SIG-M5 treated with dmso at 0.1 percent for 504 hours (cell line): ENCODE results near the gene MLPH.

ENCODE experiments used
- DNase-seq: peaks from one replicate; lab custom pipeline; 2025; ENCODE audit not compliant: unreplicated experiment; lab: John Stamatoyannopoulos, UW

The MLPH gene

GRCh38 chr2:237486819-237487448 is at the start of gene MLPH:
Gene MLPH (plus strand): TSS chr2:237487251. CDS start chr2:237493427, 6,176 bp downstream.
- no peak for DNase-seq

DNA sequence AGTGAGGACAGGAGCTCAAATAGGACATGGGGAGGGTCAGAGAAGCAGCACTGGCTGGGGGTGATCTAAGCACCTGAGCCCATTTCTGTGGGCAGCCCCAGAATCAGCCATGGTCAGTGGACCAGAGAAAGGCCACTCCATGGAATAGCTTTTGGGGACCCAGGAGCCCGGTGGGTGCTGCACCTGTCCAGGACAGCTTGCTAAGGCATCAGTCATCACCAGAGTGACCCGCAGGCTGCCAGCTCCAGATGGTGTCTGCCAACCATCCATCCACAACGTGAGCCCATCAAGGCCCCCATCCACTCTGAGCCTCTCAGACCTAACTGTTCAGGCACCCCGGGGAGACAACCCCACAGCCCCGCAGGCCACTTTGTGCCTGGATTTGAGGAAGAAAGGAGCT is 49.5 kb upstream of the MLPH start:
- DNase-seq, result no peak

GRCh38 chr2:237438080-237438940 is 48.7 kb upstream of the MLPH start:
- DNase-seq, result no peak

DNA sequence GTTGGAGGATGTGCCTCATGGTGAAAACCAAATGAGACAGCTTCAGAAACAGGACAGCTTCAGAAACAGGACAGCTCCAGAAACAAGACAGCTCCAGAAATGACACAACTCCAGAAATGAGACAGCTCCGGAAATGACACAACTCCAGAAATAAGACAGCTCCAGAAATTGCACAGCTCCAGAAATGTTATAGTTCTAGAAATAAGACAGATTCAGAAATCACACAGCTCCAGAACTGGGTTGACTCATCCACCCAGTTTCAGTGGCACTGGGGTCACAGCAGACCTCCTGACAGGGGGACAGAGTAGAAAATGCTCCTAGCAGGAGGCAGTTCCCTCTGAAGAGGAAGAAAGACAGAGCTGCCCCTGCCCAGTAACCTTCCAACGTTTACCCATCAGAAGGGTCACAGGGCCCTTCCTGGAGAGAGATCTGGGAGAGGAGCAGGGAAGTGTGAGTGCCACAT is 46.2 kb upstream of the MLPH start:
- DNase-seq, result no peak

DNA sequence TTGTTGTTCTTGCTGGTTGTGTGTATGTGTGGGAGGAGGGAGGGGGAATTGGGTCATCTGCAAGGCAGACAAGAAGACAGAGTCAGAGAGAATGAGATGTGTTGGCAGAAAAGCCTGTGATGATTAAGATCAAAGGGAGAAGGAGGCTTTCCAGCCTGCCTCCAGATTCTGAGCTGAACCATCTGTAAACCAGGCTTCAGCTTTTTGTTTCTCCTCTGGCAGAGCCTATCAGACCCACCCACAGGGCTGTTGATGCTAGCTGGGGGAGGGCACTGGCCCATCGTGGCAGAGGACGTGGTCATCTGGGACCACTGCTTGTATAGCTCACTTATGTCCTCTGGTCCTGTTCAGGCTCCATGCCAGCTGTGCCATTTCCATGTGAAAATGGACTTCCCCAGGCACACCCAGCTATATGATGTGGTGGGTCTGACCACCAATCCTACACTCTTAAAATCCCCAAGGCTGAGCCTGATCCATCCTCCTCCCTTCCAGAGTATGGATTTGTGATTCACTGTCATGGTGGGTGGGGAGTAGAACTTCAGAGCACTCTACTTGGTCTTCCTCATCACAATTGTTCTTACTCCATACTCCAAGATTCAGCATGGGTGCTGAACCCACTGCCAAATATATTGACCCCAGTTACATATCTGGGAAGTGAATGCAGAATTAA is 45.3 kb upstream of the MLPH start:
- no peak for DNase-seq

DNA sequence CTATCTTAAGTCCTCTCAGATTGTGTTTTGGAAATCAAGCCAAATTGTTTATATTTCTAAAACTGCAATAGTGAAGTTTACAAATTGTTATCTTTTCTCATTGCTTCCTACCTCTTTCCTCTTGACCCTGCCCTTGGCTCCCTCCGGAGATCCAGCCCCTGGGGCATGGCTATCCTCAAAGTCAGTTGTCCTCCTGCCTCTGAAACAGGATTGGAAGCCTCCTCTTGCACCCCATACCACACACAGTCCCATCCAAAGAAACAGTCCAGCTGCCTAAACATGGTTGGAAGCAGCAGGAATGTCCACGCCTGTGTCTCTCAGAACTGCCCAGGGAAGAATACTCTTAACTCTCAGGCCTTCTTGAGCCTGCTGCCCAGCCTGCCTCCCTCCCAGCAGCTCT is 43.0 kb upstream of the MLPH start:
- no peak for DNase-seq

DNA sequence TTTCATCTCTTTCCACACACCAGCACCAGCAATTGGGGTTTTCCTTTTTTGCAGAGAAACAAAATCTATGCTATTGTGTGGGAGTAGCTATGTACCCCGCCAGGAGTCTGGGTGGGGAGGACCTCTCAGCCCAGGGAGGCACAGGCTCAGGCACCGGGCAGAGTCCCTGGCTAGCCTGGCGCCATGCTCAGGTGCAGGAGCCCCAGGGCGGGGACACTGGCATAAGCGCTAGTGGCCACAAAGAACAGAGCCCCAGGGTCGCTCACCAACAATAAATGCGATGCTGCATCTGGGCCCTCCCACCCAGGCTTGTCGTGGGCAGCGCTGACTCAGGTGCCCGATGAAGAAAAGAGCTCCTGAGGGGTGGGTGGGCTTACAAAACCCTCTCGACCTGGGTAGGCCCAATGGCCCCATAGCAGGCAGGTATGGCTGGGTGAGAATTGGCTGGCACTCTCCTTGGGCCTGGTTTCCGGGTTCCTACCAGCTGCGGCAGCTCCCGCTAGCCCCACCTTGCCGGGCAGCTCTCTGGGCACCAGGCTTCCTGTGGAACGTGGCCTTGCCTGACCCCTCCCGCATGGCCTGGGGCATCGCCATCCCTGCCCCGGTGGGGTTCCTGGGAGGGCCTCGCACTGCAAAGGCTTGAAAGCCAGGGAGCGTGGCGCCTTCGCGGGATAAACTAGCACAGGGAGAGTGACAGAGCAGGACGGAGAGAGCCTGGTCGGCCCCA is 41.3 kb upstream of the MLPH start:
- DNase-seq, result no peak

GRCh38 chr2:237446338-237446665 is 40.7 kb upstream of the MLPH start:
- no peak for DNase-seq

DNA sequence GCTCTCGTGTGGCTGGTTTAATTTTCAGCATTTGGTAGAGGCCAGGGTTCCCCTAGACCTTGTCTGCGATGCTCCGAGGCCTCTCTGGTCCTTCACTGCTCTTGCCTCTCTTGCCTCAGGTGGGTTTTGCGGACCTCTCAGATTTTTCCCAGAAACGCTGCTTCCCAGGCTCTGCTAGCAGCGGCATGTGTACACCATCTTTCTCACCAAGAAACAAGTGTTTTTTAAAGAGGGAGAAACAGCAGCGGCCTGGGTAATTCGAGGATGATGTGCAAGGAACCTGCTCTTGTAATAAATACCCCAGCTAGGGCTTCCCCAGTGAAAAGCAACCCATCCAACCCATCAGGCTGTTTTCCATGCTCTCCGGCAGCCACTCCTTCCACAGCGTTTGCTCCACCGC is 39.6 kb upstream of the MLPH start:
- no peak for DNase-seq

- DNase-seq, result no peak
Observed at GRCh38 chr2:237448171-237448570, 38.9 kb upstream of the MLPH start.

- no peak for DNase-seq
Observed at GRCh38 chr2:237448626-237449025, 38.4 kb upstream of the MLPH start.

DNA sequence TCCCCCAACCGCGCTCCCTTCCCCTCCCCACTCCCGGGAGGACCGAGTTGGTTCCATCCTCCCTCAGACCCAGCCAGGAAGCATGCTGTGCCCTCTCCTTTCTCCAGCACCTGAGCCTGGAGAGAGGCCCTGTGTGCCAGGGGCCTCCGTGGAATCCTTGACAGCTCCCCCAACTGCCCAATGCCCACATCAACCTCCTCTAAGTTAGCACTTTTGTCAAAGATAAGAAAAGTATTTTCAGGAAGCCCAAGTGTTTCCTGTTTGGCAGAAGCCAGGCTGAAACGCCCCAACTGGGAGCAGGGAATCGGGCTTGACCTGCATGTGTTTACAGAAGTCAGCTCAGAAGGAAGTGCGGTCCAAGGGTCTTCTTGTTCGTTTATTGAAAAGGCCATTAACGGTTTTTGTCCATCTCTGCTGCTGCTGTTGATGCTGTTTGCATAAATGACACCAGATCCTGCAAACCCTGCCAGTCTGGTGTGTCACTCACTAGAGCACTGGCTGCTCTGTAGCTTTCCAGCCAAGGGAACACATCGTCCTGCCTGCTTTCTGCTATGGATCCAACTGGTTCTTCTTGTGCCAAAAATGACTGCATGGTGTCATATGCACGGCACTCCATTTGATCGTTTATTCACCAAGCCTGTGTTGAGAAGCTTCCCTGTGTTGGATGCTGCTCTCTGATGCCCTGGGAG is 37.7 kb upstream of the MLPH start:
- no peak for DNase-seq

- no peak for DNase-seq
Observed at GRCh38 chr2:237450108-237450507, 36.9 kb upstream of the MLPH start.

DNA sequence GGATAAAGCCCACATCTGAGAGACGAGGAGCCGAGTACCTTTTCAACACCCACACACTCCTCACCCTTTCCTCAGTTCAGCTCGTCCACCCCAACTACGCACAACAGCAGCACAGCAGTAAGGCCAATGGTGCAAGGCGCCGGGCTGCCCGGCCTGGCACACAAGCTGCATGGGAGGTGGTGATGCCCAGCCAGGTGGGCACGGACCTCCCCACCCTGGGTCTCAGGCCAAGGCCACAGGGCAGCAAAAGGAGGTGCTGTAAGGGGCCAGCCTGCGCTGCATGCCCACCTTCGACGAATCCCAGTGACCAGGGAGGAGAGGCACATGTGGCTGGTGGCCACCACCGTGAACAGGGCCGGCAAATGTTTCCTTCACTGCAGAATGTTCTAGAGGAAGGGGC is 36.5 kb upstream of the MLPH start:
- no peak for DNase-seq

GRCh38 chr2:237451643-237452469 is 35.2 kb upstream of the MLPH start:
- DNase-seq, result no peak

GRCh38 chr2:237452861-237453260 is 34.2 kb upstream of the MLPH start:
- DNase-seq, result no peak

- no peak for DNase-seq
Observed at GRCh38 chr2:237453671-237454070, 33.4 kb upstream of the MLPH start.

DNA sequence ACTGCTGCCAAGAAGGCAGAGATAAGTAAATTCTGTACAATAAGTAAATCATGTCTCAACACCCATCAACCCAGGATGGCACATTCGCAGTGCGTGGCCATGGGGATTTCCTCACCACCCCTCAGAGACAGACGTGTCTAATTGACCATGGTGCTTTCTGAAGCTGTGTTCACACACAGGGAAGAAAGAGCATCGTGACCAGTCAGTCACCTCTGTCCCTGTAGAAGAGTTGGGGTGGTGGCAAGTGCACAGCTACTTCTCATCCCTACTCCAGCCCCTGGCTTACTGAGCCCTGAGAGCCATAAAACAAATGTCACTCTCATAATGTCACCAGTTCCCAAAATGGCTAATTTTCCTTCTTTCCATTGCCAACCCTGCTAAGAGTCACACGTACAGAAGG is 31.3 kb upstream of the MLPH start:
- no peak for DNase-seq

- no peak for DNase-seq
Observed at GRCh38 chr2:237456200-237456843, 30.7 kb upstream of the MLPH start.
